ENCODE data around the gene PPP2R5C.

DNA sequence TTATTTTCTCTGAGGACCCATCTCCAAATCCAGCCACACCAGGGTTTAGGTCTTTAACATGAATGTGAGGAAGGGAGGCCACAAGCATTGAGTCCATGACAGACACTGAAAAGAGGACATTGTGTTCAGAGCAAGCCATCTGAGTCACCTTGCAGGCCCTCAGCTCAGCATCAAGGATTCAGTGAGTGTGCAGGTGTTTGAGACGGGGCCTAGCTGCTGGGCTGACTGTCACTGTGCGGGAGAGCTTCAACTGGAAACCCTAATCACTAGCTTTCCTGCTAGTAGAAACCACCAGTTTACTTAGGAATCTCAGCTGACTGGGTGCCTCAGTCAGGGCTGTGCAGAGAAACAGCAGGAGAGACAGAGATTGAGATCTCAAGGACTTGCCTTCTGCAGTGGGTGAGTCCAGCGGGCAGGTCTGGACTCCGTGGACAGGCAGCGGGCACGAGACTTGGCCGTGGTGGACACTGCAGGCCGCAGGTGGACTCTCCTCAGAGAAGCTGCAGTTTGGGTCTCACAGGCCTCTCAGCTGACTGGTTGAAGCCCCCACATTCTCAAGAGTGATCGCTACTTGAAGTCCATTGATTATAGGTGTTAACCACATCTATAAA is 116.8 kb downstream of the PPP2R5C start:
- TF ChIP-seq POLR2AphosphoS5 (IDR thresholded peaks at IDR 0.05; ENCODE audit: low read depth, low read length), result no peak
- no peak for TF ChIP-seq SPI1 (IDR thresholded peaks at IDR 0.05; ENCODE audit: low read depth, low read length)
- TF ChIP-seq POLR2A (IDR thresholded peaks at IDR 0.05; ENCODE audit: low read depth, low read length), result no peak
